HCT116 (cell line): Measurements from ENCODE around the gene MEI1. TPM values are rescaled to one million over a fixed set of nuclear protein-coding genes. Genes with fewer than 3 reads are reported as not detected.

Experiments
- ATAC-seq: fragments of 200-7000 bp; cut with Tn5 transposase; 2 replicates; pipeline ENCODE4 v1.9.1; 2020; ENCODE audit warnings: mild to moderate bottlenecking, moderate library complexity
- BruUV-seq: library from RNA; stranded (reverse); fragments of 400-500 nt; replicated peaks from 2 replicates; lab custom pipeline; 2021; lab: Mats Ljungman, UMichigan
- CTCF ChIA-PET: fragments of 300-600 bp; sonication (Branson Sonifier 250); formaldehyde crosslinking; loops from one replicate; lab custom pipeline; 2021; ENCODE audit warnings: antibody characterized with exemption; lab: Charles Lee
- POLR2A ChIA-PET: fragments of 300-600, 350-600 bp; sonication (Branson Sonifier 250); formaldehyde crosslinking; loops from one replicate; lab custom pipeline; 2021; ENCODE audit warnings: antibody characterized with exemption; lab: Charles Lee
- RAD21 ChIA-PET, 2 experiments: fragments of 300-600 bp; sonication (Branson Sonifier 250); formaldehyde crosslinking; loops; one replicate each; lab custom pipeline; 2023; ENCODE audit warnings: low total read pairs in 2 of 2; ENCODE audit not compliant: uncharacterized antibody in 2 of 2, unreplicated experiment in 2 of 2, low non-redundant PET in 1 of 2; lab: Charles Lee
- DNase-seq: peaks from one replicate; pipeline ENCODE4 v3.0.0-alpha.2; 2010; ENCODE audit warnings: low read depth, low spot score
- H2AFZ ChIP-seq: fragments of 200-600 bp; shearing (Covaris generic), sonication (generic); 2 replicates; pipeline ENCODE4 v1.6.1; 2017; ENCODE audit warnings: low read depth, mixed run types, mixed read lengths, antibody characterized with exemption, low read length; ENCODE audit not compliant: poor library complexity, severe bottlenecking
- H3K27ac ChIP-seq: 2 replicates; pipeline ENCODE4 v1.5.1; 2012; ENCODE audit warnings: low read depth, low read length
- H3K27me3 ChIP-seq: fragments of 200-600 bp; sonication (generic); 2 replicates; pipeline ENCODE4 v1.6.1; 2016; ENCODE audit warnings: mixed run types, low read length, mixed read lengths; ENCODE audit not compliant: insufficient read depth
- H3K36me3 ChIP-seq, 2 experiments: fragments of 200-500 bp in 1 of 2; fragments of 200-600 bp in 1 of 2; sonication (Bioruptor generic) in 1 of 2; sonication (generic) in 1 of 2; 2 replicates each; pipeline versions ENCODE4 v1.5.1 to v1.6.1; 2014 to 2016; ENCODE audit warnings: low read length in 2 of 2, inconsistent platforms in 1 of 2, mixed read lengths in 1 of 2, mixed run types in 1 of 2; ENCODE audit not compliant: insufficient read depth in 2 of 2, control insufficient read depth in 1 of 2
- H3K4me1 ChIP-seq, 2 experiments: fragments of 200-600 bp in 1 of 2; sonication (generic) in 1 of 2; 2 replicates each; pipeline versions ENCODE4 v1.5.1 to v1.6.1; 2012 to 2017; ENCODE audit warnings: low read length in 2 of 2, inconsistent platforms in 1 of 2, mild to moderate bottlenecking in 1 of 2, mixed read lengths in 1 of 2, mixed run types in 1 of 2, moderate library complexity in 1 of 2; ENCODE audit not compliant: insufficient read depth in 2 of 2, control insufficient read depth in 1 of 2
- H3K4me2 ChIP-seq: fragments of 200-600 bp; sonication (generic); 2 replicates; pipeline ENCODE4 v1.6.1; 2017; ENCODE audit warnings: mixed run types, low read length, mixed read lengths
- H3K4me3 ChIP-seq, 2 experiments: fragments of 200-600 bp in 1 of 2; sonication (generic) in 1 of 2; replicated peaks in 1 of 2; 2 replicates each; pipeline ENCODE4 v1.5.1; 2011 to 2016; ENCODE audit warnings: low read length in 2 of 2, control low read depth in 1 of 2, low read depth in 1 of 2, mild to moderate bottlenecking in 1 of 2, mixed read lengths in 1 of 2, mixed run types in 1 of 2
- H3K79me2 ChIP-seq: fragments of 200-600 bp; sonication (generic); 2 replicates; pipeline ENCODE4 v1.6.1; 2017; ENCODE audit warnings: mild to moderate bottlenecking, mixed run types, low read length, moderate library complexity, mixed read lengths; ENCODE audit not compliant: insufficient read depth
- H3K9ac ChIP-seq: fragments of 200-600 bp; sonication (generic); 2 replicates; pipeline ENCODE4 v1.6.1; 2016; ENCODE audit warnings: low read length, mixed read lengths
- H3K9me2 ChIP-seq: fragments of 200-600 bp; sonication (generic), shearing (Covaris generic); 2 replicates; pipeline ENCODE4 v1.6.1; 2017; ENCODE audit warnings: mixed run types, mild to moderate bottlenecking, moderate library complexity; ENCODE audit not compliant: insufficient read depth
- H3K9me3 ChIP-seq, 2 experiments: fragments of 200-500 bp in 1 of 2; fragments of 200-600 bp in 1 of 2; sonication (Bioruptor generic) in 1 of 2; sonication (generic) in 1 of 2; 2 replicates each; pipeline ENCODE4 v1.6.1; 2014 to 2017; ENCODE audit warnings: low read length in 2 of 2, mixed read lengths in 2 of 2, inconsistent platforms in 1 of 2, low read depth in 1 of 2, mild to moderate bottlenecking in 1 of 2, mixed run types in 1 of 2, moderate library complexity in 1 of 2; ENCODE audit not compliant: control insufficient read depth in 1 of 2, insufficient read depth in 1 of 2
- H4K20me1 ChIP-seq: fragments of 200-600 bp; sonication (generic), shearing (Covaris generic); 2 replicates; pipeline ENCODE4 v1.6.1; 2017; ENCODE audit warnings: mixed run types, mild to moderate bottlenecking, moderate library complexity; ENCODE audit not compliant: insufficient read depth
- CBX3 ChIP-seq: IDR thresholded peaks from 2 replicates; pipeline ENCODE4 v1.6.1; 2012; ENCODE audit warnings: low read depth
- CEBPB ChIP-seq: IDR thresholded peaks from 2 replicates; pipeline ENCODE4 v1.6.1; 2012; ENCODE audit warnings: low read depth
- EGR1 ChIP-seq: IDR thresholded peaks from 2 replicates; pipeline ENCODE4 v1.6.1; 2012; ENCODE audit warnings: low read depth
- ELF1 ChIP-seq: IDR thresholded peaks from 2 replicates; pipeline ENCODE4 v1.6.1; 2012; ENCODE audit warnings: low read depth, borderline replicate concordance
- EZH2 ChIP-seq: fragments of 200-600 bp; sonication (generic); IDR thresholded peaks from 2 replicates; pipeline ENCODE4 v1.6.1; 2017; ENCODE audit warnings: antibody characterized with exemption, mixed run types
- EZH2phosphoT487 ChIP-seq: fragments of 200-600 bp; IDR thresholded peaks from 2 replicates; pipeline ENCODE4 v1.6.1; 2018; ENCODE audit warnings: antibody characterized with exemption, borderline replicate concordance
- FOSL1 ChIP-seq: IDR thresholded peaks from 2 replicates; pipeline ENCODE4 v1.6.1; 2012; ENCODE audit warnings: low read depth
- JUND ChIP-seq: IDR thresholded peaks from 2 replicates; pipeline ENCODE4 v1.6.1; 2012
- POLR2A ChIP-seq: IDR thresholded peaks from 2 replicates; pipeline ENCODE4 v1.7.0; 2011; ENCODE audit warnings: borderline replicate concordance; ENCODE audit not compliant: insufficient read depth, insufficient read length; ENCODE audit errors: extremely low read depth
- POLR2AphosphoS5 ChIP-seq: IDR thresholded peaks from 2 replicates; pipeline ENCODE4 v1.6.1; 2011; ENCODE audit warnings: mild to moderate bottlenecking, low read depth, low read length, moderate library complexity
- RAD21 ChIP-seq: IDR thresholded peaks from 2 replicates; pipeline ENCODE4 v1.6.1; 2012; ENCODE audit warnings: low read depth, mild to moderate bottlenecking
- SP1 ChIP-seq: IDR thresholded peaks from 2 replicates; pipeline ENCODE4 v1.6.1; 2012; ENCODE audit warnings: low read depth
- SRF ChIP-seq: IDR thresholded peaks from 2 replicates; pipeline ENCODE4 v1.6.1; 2012; ENCODE audit warnings: low read depth
- TCF7L2 ChIP-seq: IDR thresholded peaks from 2 replicates; pipeline ENCODE4 v1.7.0; 2011; ENCODE audit warnings: borderline replicate concordance, inconsistent platforms; ENCODE audit not compliant: insufficient read depth, insufficient read length; ENCODE audit errors: extremely low read depth
- ZFX ChIP-seq: fragments of 450-650 bp; IDR thresholded peaks from 2 replicates; pipeline ENCODE4 v1.6.1; 2017
- ZNF274 ChIP-seq: fragments of 200-500 bp; sonication (Bioruptor generic); IDR thresholded peaks from 2 replicates; pipeline ENCODE4 v1.6.1; 2014; ENCODE audit warnings: mild to moderate bottlenecking, low read depth, low read length, inconsistent platforms
- intact Hi-C: fragments of 100-400 bp; cut with micrococcal nuclease; formaldehyde crosslinking; loops from 2 replicates; pipeline ENCODE4 v1.10.0; 2022
- total RNA-seq: library from RNA; stranded (reverse); gene quantifications from one replicate; pipeline ENCODE4 v1.2.1, GENCODE V29; 2021; ENCODE audit not compliant: unreplicated experiment
- TF ChIP-seq, protein P1 (sequence below): IDR thresholded peaks from 2 replicates; pipeline ENCODE4 v1.6.1; 2012
- TF ChIP-seq, protein P2 (sequence below): IDR thresholded peaks from 2 replicates; pipeline ENCODE4 v1.6.1; 2012; ENCODE audit warnings: low read depth
- TF ChIP-seq, protein P3 (sequence below): IDR thresholded peaks from 2 replicates; pipeline ENCODE4 v1.6.1; 2012

Gene MEI1
- total RNA-seq, 1 experiment from 2014 or later = 0.64 TPM

DNA sequence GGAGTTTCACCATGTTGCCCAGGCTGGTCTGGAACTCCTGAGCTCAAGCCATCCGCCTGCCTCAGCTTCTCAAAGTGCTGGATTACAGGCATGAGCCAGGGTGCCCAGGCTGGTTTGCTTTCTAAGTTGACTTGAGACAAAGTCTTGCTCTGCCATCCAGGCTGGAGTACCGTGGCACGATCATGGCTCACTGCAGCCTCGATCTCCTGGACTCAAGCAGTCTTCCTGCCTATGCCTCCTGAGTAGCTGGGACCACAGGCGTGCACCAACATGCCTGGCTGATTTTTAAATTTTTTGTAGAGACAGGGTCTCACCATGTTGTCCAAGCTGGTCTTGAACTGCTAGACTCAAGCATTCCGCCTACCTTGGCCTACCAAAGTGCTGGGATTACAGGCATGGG, 41.6 kb upstream of the MEI1 start:
- RAD21 ChIA-PET = no interaction called here
- POLR2A ChIA-PET = no interaction called here
- Histone ChIP-seq H3K36me3 (peaks cover 70 to 83% of the 10 kb centered on the region in 2 experiments), H2AFZ (no peak overlapping the region), H3K9me2 (no peaks in the 10 kb centered on the region), H3K27ac (no peak overlapping the region), H3K4me3 (no peak overlapping the region), H4K20me1 (peaks cover 8% of the 10 kb centered on the region), H3K27me3 (no peaks in the 10 kb centered on the region), H3K79me2 (peaks cover 57% of the 10 kb centered on the region), H3K9ac (no peak overlapping the region), H3K9me3 (no peaks in the 10 kb centered on the region), H3K4me2 (no peak overlapping the region), H3K4me1 (no peaks in the 10 kb centered on the region)
- intact Hi-C loops = no loop called here
- DNase-seq (no peak), ATAC-seq (no peak)
- TF ChIP-seq RAD21 (no peak), ZFX (no peak), JUND (no peak), CEBPB (no peak), POLR2AphosphoS5 (no peak), ZNF274 (no peak)
- TF ChIP-seq, protein P1, sequence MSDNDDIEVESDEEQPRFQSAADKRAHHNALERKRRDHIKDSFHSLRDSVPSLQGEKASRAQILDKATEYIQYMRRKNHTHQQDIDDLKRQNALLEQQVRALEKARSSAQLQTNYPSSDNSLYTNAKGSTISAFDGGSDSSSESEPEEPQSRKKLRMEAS = no peak
- no TSS peak for BruUV-seq
- CTCF ChIA-PET = interaction anchor here (1.9 kb wide), 1 partner anchor 9 kb away, joined by 8 read pairs; no protein-coding TSS in a partner anchor

DNA sequence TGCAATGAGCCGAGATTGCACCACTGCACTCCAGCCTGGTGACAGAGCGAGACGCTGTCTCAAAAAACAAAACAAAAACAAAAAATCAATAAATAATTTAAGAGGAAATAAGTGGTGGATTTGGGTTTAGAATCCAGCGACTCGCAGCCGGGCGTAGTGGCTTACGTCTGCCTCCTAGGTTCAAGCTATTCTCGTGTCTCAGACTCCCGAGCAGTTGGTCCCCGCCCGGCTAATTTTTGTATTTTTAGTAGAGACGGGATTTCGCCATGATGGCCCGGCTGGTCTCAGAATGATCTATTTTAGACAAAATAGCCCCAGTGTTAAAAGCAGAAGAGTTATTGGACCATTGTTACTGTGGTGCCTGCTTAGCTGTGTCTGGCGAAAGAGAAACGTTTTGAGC, 40.4 kb upstream of the MEI1 start:
- Histone ChIP-seq H3K36me3 (peaks cover 59 to 81% of the 10 kb centered on the region in 2 experiments), H3K4me3 (no peak overlapping the region), H3K9me2 (no peaks in the 10 kb centered on the region), H3K79me2 (peaks cover 45% of the 10 kb centered on the region), H3K9ac (no peak overlapping the region)
- intact Hi-C loops = no loop called here
- ChIA-PET RAD21 (no interaction called here), CTCF (no interaction called here), POLR2A (no interaction called here)
- TF ChIP-seq, protein P1 = no peak
- TF ChIP-seq ELF1 (no peak), EZH2 (no peak), FOSL1 (no peak), TCF7L2 (no peak), ZFX (no peak), CBX3 (no peak), RAD21 (no peak), EGR1 (no peak), JUND (no peak), EZH2phosphoT487 (no peak), POLR2AphosphoS5 (no peak), SRF (no peak), POLR2A (no peak), SP1 (no peak)
- TF ChIP-seq, protein P2, sequence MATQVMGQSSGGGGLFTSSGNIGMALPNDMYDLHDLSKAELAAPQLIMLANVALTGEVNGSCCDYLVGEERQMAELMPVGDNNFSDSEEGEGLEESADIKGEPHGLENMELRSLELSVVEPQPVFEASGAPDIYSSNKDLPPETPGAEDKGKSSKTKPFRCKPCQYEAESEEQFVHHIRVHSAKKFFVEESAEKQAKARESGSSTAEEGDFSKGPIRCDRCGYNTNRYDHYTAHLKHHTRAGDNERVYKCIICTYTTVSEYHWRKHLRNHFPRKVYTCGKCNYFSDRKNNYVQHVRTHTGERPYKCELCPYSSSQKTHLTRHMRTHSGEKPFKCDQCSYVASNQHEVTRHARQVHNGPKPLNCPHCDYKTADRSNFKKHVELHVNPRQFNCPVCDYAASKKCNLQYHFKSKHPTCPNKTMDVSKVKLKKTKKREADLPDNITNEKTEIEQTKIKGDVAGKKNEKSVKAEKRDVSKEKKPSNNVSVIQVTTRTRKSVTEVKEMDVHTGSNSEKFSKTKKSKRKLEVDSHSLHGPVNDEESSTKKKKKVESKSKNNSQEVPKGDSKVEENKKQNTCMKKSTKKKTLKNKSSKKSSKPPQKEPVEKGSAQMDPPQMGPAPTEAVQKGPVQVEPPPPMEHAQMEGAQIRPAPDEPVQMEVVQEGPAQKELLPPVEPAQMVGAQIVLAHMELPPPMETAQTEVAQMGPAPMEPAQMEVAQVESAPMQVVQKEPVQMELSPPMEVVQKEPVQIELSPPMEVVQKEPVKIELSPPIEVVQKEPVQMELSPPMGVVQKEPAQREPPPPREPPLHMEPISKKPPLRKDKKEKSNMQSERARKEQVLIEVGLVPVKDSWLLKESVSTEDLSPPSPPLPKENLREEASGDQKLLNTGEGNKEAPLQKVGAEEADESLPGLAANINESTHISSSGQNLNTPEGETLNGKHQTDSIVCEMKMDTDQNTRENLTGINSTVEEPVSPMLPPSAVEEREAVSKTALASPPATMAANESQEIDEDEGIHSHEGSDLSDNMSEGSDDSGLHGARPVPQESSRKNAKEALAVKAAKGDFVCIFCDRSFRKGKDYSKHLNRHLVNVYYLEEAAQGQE = no peak
- TF ChIP-seq, protein P3, sequence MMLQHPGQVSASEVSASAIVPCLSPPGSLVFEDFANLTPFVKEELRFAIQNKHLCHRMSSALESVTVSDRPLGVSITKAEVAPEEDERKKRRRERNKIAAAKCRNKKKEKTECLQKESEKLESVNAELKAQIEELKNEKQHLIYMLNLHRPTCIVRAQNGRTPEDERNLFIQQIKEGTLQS = no peak
- TF ChIP-seq, all 23 proteins: peak for 0
- Histone ChIP-seq H4K20me1 (peaks cover 8% of the 10 kb centered on the region; the same call in 1 of the 2 replicates), H3K4me2 (no peak overlapping the region), H2AFZ (no peak overlapping the region), H3K9me3 (no peaks in the 10 kb centered on the region), H3K4me1 (no peaks in the 10 kb centered on the region), H3K27me3 (no peaks in the 10 kb centered on the region), H3K27ac (no peak overlapping the region)
- ATAC-seq (no peak), DNase-seq (no peak)
- no TSS peak for BruUV-seq
